GM12878 (cell line): Measurements from ENCODE around the gene DDR1. TPM values are rescaled to one million over a fixed set of nuclear protein-coding genes. Genes with fewer than 3 reads are reported as not detected.

Experiments
- ATAC-seq: fragments of 200-7000 bp; cut with Tn5 transposase; 3 replicates; pipeline ENCODE4 v1.9.1; 2020; ENCODE audit warnings: mild to moderate bottlenecking, moderate library complexity
- BruUV-seq: library from RNA; stranded (reverse); fragments of 400-500 nt; replicated peaks from 2 replicates; lab custom pipeline; 2021; lab: Mats Ljungman, UMichigan
- CTCF ChIA-PET: fragments of 300-600 bp; sonication (Branson Sonifier 250); formaldehyde crosslinking; extraction: SDS; loops from one replicate; lab custom pipeline; 2021; ENCODE audit warnings: inconsistent platforms; lab: Yijun Ruan, JAX
- POLR2A ChIA-PET: fragments of 350-600 bp; formaldehyde crosslinking; extraction: SDS; loops from one replicate; lab custom pipeline; 2021; ENCODE audit warnings: inconsistent platforms; lab: Charles Lee
- RAD21 ChIA-PET: fragments of 300-600 bp; sonication (Branson Sonifier 250); formaldehyde crosslinking; loops from one replicate; lab custom pipeline; 2023; ENCODE audit warnings: antibody characterized with exemption; ENCODE audit not compliant: unreplicated experiment; lab: Charles Lee
- SMC1A ChIA-PET: fragments of 300-600 bp; sonication (Branson Sonifier 250); formaldehyde crosslinking; loops from one replicate; lab custom pipeline; 2023; ENCODE audit not compliant: unreplicated experiment, uncharacterized antibody; lab: Charles Lee
- DNase-seq: peaks from one replicate; pipeline ENCODE4 v3.0.0-alpha.2; 2011; ENCODE audit warnings: low read depth, low spot score
- FAIRE-seq: peaks from 3 replicates; lab custom pipeline; 2011; peaks lifted over from hg19 to GRCh38; lab: Jason Lieb, UNC
- H2AFZ ChIP-seq: 2 replicates; pipeline ENCODE4 v1.6.0; 2011; ENCODE audit warnings: low read depth, low read length, control low read depth; ENCODE audit not compliant: control insufficient read depth
- H3K27ac ChIP-seq: 2 replicates; pipeline ENCODE4 v1.5.1; 2011; ENCODE audit warnings: control low read depth; ENCODE audit not compliant: control insufficient read depth, insufficient read depth
- H3K27me3 ChIP-seq, 2 experiments: replicated peaks in 1 of 2; 2 replicates each; pipeline versions ENCODE4 v1.6.0 to v1.6.1; 2011; ENCODE audit warnings: low read length in 1 of 2; ENCODE audit not compliant: control insufficient read depth in 2 of 2, insufficient read depth in 2 of 2
- H3K36me3 ChIP-seq, 2 experiments: 2 replicates each; pipeline ENCODE4 v1.5.1; 2011; ENCODE audit warnings: low read length in 1 of 2; ENCODE audit not compliant: control insufficient read depth in 2 of 2, insufficient read depth in 2 of 2
- H3K4me1 ChIP-seq: 2 replicates; pipeline ENCODE4 v1.6.1; 2011; ENCODE audit warnings: mild to moderate bottlenecking, low read length, moderate library complexity, mixed read lengths; ENCODE audit not compliant: control insufficient read depth, insufficient read depth
- H3K4me2 ChIP-seq: 2 replicates; pipeline ENCODE4 v1.6.0; 2011; ENCODE audit warnings: control low read depth; ENCODE audit not compliant: control insufficient read depth, insufficient read depth
- H3K4me3 ChIP-seq: fragments of 200-600 bp; sonication (generic); 2 replicates; pipeline ENCODE4 v1.5.1; 2016
- H3K79me2 ChIP-seq: 2 replicates; pipeline ENCODE4 v1.6.0; 2011; ENCODE audit warnings: low read length; ENCODE audit not compliant: control insufficient read depth, insufficient read depth
- H3K9ac ChIP-seq: 2 replicates; pipeline ENCODE4 v1.8.0; 2011; ENCODE audit warnings: low read length, control low read depth, mixed read lengths; ENCODE audit not compliant: control insufficient read depth, insufficient read depth
- H3K9me3 ChIP-seq: replicated peaks from 3 replicates; pipeline ENCODE4 v1.5.1; 2011; ENCODE audit warnings: mild to moderate bottlenecking, low read length; ENCODE audit not compliant: control insufficient read depth, insufficient read depth
- H4K20me1 ChIP-seq: 2 replicates; pipeline ENCODE4 v1.6.0; 2011; ENCODE audit not compliant: control insufficient read depth, insufficient read depth
- KDM1A ChIP-seq: fragments of 200-600 bp; sonication (generic); IDR thresholded peaks from 2 replicates; pipeline ENCODE4 v1.6.1; 2016; ENCODE audit warnings: borderline replicate concordance
- NFYA ChIP-seq: IDR thresholded peaks from 2 replicates; pipeline ENCODE4 v1.6.1; 2011; ENCODE audit warnings: low read depth, mild to moderate bottlenecking, low read length, improper control_type of control experiment, borderline replicate concordance
- RUNX3 ChIP-seq: IDR thresholded peaks from 2 replicates; pipeline ENCODE4 v1.6.1; 2012; ENCODE audit warnings: low read length, inconsistent platforms
- SMAD5 ChIP-seq: IDR thresholded peaks from 2 replicates; pipeline ENCODE4 v1.6.1; 2016; ENCODE audit warnings: antibody characterized with exemption, low read depth
- WGBS: methylation state at CpG from one replicate; pipeline ENCODE4 v1.1.6; 2016; ENCODE audit warnings: low lambda C conversion rate; ENCODE audit not compliant: insufficient replicate concordance, insufficient coverage; ENCODE audit errors: missing lambda C conversion rate; 5-methylcytosine and 5-hydroxymethylcytosine counted together
- in situ Hi-C: fragments of 300-500 bp; cut with MboI; formaldehyde crosslinking; loops from 9 replicates; pipeline ENCODE4 v1.14.3; 2018; ENCODE audit warnings: mixed read lengths
- intact Hi-C: fragments of 100-400 bp; cut with micrococcal nuclease; formaldehyde crosslinking; loops from one replicate; pipeline ENCODE4 v1.14.2; 2022; ENCODE audit not compliant: unreplicated experiment
- polyA plus RNA-seq, 11 experiments: library from polyadenylated mRNA; depleted of rRNA in 4 of 11; unstranded in 6 of 11; stranded (reverse) in 5 of 11; fragments of >200 nt; fragmentation: Nextera tagmentation in 4 of 11; fragmentation: Illumina TruSeq in 1 of 11; extraction: Ambion mirVana in 4 of 11; extraction: Trizol in 1 of 11; gene quantifications; 1 replicate in 1 of 11; 2 replicates in 10 of 11; pipeline versions ENCODE4 v1.2.1 to v1.2.3, GENCODE V29; 2011 to 2016; ENCODE audit warnings: inconsistent platforms in 2 of 11, missing spikeins in 2 of 11, low read depth in 1 of 11
- total RNA-seq, 4 experiments: library from RNA; depleted of rRNA in 3 of 4; stranded (reverse); fragments of >200 nt in 3 of 4; fragmentation: Illumina TruSeq in 1 of 4; extraction: Trizol in 1 of 4; gene quantifications; 2 replicates each; pipeline versions ENCODE4 v1.2.1 to v1.2.3, GENCODE V29; 2013 to 2021
- TF ChIP-seq, protein P1 (sequence below): fragments of 450-650 bp; IDR thresholded peaks from 2 replicates; pipeline ENCODE4 v1.6.1; 2017; ENCODE audit warnings: antibody characterized with exemption, mild to moderate bottlenecking, moderate library complexity
- TF ChIP-seq, protein P2 (sequence below): IDR thresholded peaks from 2 replicates; pipeline ENCODE4 v1.6.1; 2011; ENCODE audit warnings: borderline replicate concordance, low read depth, mild to moderate bottlenecking, moderate library complexity, mixed read lengths, low read length; ENCODE audit not compliant: insufficient read depth; ENCODE audit errors: extremely low read length

DDR1 gene
- total and polyA plus RNA-seq, 10 of the 15 experiments (the other 5 are each of a cell fraction or from before 2014, with no cell fraction given) = 1.1 to 39.0 (median 11.9) TPM

DNA sequence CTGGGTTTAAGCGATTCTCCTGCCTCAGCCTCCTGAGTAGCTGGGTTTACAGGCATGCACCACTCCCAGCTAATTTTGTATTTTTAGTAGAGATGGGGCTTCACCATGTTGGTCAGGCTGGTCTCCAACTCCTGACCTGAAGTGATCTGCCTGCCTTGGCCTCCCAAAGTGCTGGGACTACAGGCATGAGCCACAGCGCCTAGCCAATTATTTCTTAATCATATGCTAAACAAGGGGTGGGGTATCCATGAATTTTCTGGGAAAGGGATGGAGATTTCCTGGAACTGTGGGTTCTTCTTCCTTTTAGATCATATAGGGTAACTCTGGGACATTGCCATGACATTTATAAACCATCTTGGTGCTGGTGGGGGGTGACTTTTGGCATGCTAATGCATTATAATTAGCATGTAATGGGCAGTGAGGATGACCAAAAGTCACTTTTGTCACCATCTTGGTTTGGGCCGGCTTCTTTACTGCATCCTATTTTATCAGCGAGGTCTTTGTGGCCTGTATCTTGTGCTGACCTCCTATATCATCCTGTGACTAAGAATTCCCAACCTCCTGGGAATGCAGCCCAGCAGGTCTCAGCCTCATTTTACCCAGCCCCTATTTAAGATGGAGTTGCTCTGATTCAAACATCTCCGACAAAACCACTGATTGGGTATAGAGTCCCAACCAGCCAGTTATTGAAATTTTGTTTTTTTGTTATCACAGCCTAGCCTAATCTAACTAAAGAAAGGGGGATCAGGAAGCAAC, 29.9 kb upstream of the DDR1 start:
- TF ChIP-seq KDM1A = no peak
- TF ChIP-seq RUNX3 = no peak
- TF ChIP-seq, protein P1, sequence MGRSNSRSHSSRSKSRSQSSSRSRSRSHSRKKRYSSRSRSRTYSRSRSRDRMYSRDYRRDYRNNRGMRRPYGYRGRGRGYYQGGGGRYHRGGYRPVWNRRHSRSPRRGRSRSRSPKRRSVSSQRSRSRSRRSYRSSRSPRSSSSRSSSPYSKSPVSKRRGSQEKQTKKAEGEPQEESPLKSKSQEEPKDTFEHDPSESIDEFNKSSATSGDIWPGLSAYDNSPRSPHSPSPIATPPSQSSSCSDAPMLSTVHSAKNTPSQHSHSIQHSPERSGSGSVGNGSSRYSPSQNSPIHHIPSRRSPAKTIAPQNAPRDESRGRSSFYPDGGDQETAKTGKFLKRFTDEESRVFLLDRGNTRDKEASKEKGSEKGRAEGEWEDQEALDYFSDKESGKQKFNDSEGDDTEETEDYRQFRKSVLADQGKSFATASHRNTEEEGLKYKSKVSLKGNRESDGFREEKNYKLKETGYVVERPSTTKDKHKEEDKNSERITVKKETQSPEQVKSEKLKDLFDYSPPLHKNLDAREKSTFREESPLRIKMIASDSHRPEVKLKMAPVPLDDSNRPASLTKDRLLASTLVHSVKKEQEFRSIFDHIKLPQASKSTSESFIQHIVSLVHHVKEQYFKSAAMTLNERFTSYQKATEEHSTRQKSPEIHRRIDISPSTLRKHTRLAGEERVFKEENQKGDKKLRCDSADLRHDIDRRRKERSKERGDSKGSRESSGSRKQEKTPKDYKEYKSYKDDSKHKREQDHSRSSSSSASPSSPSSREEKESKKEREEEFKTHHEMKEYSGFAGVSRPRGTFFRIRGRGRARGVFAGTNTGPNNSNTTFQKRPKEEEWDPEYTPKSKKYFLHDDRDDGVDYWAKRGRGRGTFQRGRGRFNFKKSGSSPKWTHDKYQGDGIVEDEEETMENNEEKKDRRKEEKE = no peak
- no peak for TF ChIP-seq NFYA
- TF ChIP-seq, protein P2, sequence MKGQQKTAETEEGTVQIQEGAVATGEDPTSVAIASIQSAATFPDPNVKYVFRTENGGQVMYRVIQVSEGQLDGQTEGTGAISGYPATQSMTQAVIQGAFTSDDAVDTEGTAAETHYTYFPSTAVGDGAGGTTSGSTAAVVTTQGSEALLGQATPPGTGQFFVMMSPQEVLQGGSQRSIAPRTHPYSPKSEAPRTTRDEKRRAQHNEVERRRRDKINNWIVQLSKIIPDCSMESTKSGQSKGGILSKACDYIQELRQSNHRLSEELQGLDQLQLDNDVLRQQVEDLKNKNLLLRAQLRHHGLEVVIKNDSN = no peak
- no peak for TF ChIP-seq SMAD5
- 78% methylated on average over 5 of the region's 5 CpGs for WGBS
- in situ Hi-C loops = no loop called here
- H3K36me3 ChIP-seq = no peaks in the 10 kb centered on the region
- ChIA-PET SMC1A (no interaction called here), RAD21 (no interaction called here), CTCF (no interaction called here), POLR2A (interaction anchor here (0.6 kb wide), 1 partner anchor 19 kb away, joined by 4 read pairs; no protein-coding TSS in a partner anchor)
- DNase-seq = no peak
- H3K9ac ChIP-seq = no peak overlapping the region
- H4K20me1 ChIP-seq = no peaks in the 10 kb centered on the region
- peaks cover 11% of the 10 kb centered on the region for H3K9me3 ChIP-seq
- H3K4me1 ChIP-seq = peaks cover 19% of the 10 kb centered on the region
- H3K27ac ChIP-seq = no peak overlapping the region
- ATAC-seq = no peak
- no TSS peak for BruUV-seq
- no peak overlapping the region for H3K4me3 ChIP-seq
- no peak overlapping the region for H2AFZ ChIP-seq
- no peaks in the 10 kb centered on the region for H3K79me2 ChIP-seq
- FAIRE-seq = no peak
- intact Hi-C loops = no loop called here
- H3K27me3 ChIP-seq = no peaks in the 10 kb centered on the region
- no peak overlapping the region for H3K4me2 ChIP-seq
